HCT116 (cell line): ENCODE data around the gene PAX1. TPM values are rescaled to one million over a fixed set of nuclear protein-coding genes. Genes with fewer than 3 reads are reported as not detected.

ENCODE experiments used
- ATAC-seq: fragments of 200-7000 bp; cut with Tn5 transposase; 2 replicates; pipeline ENCODE4 v1.9.1; 2020; ENCODE audit warnings: mild to moderate bottlenecking, moderate library complexity
- BruUV-seq: library from RNA; stranded (reverse); fragments of 400-500 nt; replicated peaks from 2 replicates; lab custom pipeline; 2021; lab: Mats Ljungman, UMichigan
- CTCF ChIA-PET: fragments of 300-600 bp; sonication (Branson Sonifier 250); formaldehyde crosslinking; loops from one replicate; lab custom pipeline; 2021; ENCODE audit warnings: antibody characterized with exemption; lab: Charles Lee
- POLR2A ChIA-PET: fragments of 300-600, 350-600 bp; sonication (Branson Sonifier 250); formaldehyde crosslinking; loops from one replicate; lab custom pipeline; 2021; ENCODE audit warnings: antibody characterized with exemption; lab: Charles Lee
- RAD21 ChIA-PET, 2 experiments: fragments of 300-600 bp; sonication (Branson Sonifier 250); formaldehyde crosslinking; loops; one replicate each; lab custom pipeline; 2023; ENCODE audit warnings: low total read pairs in 2 of 2; ENCODE audit not compliant: uncharacterized antibody in 2 of 2, unreplicated experiment in 2 of 2, low non-redundant PET in 1 of 2; lab: Charles Lee
- DNase-seq: peaks from one replicate; pipeline ENCODE4 v3.0.0-alpha.2; 2010; ENCODE audit warnings: low read depth, low spot score
- H2AFZ ChIP-seq: fragments of 200-600 bp; shearing (Covaris generic), sonication (generic); 2 replicates; pipeline ENCODE4 v1.6.1; 2017; ENCODE audit warnings: low read depth, mixed run types, mixed read lengths, antibody characterized with exemption, low read length; ENCODE audit not compliant: poor library complexity, severe bottlenecking
- H3K27ac ChIP-seq: 2 replicates; pipeline ENCODE4 v1.5.1; 2012; ENCODE audit warnings: low read depth, low read length
- H3K27me3 ChIP-seq: fragments of 200-600 bp; sonication (generic); 2 replicates; pipeline ENCODE4 v1.6.1; 2016; ENCODE audit warnings: mixed run types, low read length, mixed read lengths; ENCODE audit not compliant: insufficient read depth
- H3K36me3 ChIP-seq, 2 experiments: fragments of 200-500 bp in 1 of 2; fragments of 200-600 bp in 1 of 2; sonication (Bioruptor generic) in 1 of 2; sonication (generic) in 1 of 2; 2 replicates each; pipeline versions ENCODE4 v1.5.1 to v1.6.1; 2014 to 2016; ENCODE audit warnings: low read length in 2 of 2, inconsistent platforms in 1 of 2, mixed read lengths in 1 of 2, mixed run types in 1 of 2; ENCODE audit not compliant: insufficient read depth in 2 of 2, control insufficient read depth in 1 of 2
- H3K4me1 ChIP-seq, 2 experiments: fragments of 200-600 bp in 1 of 2; sonication (generic) in 1 of 2; 2 replicates each; pipeline versions ENCODE4 v1.5.1 to v1.6.1; 2012 to 2017; ENCODE audit warnings: low read length in 2 of 2, inconsistent platforms in 1 of 2, mild to moderate bottlenecking in 1 of 2, mixed read lengths in 1 of 2, mixed run types in 1 of 2, moderate library complexity in 1 of 2; ENCODE audit not compliant: insufficient read depth in 2 of 2, control insufficient read depth in 1 of 2
- H3K4me2 ChIP-seq: fragments of 200-600 bp; sonication (generic); 2 replicates; pipeline ENCODE4 v1.6.1; 2017; ENCODE audit warnings: mixed run types, low read length, mixed read lengths
- H3K4me3 ChIP-seq, 2 experiments: fragments of 200-600 bp in 1 of 2; sonication (generic) in 1 of 2; replicated peaks in 1 of 2; 2 replicates each; pipeline ENCODE4 v1.5.1; 2011 to 2016; ENCODE audit warnings: low read length in 2 of 2, control low read depth in 1 of 2, low read depth in 1 of 2, mild to moderate bottlenecking in 1 of 2, mixed read lengths in 1 of 2, mixed run types in 1 of 2
- H3K79me2 ChIP-seq: fragments of 200-600 bp; sonication (generic); 2 replicates; pipeline ENCODE4 v1.6.1; 2017; ENCODE audit warnings: mild to moderate bottlenecking, mixed run types, low read length, moderate library complexity, mixed read lengths; ENCODE audit not compliant: insufficient read depth
- H3K9ac ChIP-seq: fragments of 200-600 bp; sonication (generic); 2 replicates; pipeline ENCODE4 v1.6.1; 2016; ENCODE audit warnings: low read length, mixed read lengths
- H3K9me2 ChIP-seq: fragments of 200-600 bp; sonication (generic), shearing (Covaris generic); 2 replicates; pipeline ENCODE4 v1.6.1; 2017; ENCODE audit warnings: mixed run types, mild to moderate bottlenecking, moderate library complexity; ENCODE audit not compliant: insufficient read depth
- H3K9me3 ChIP-seq, 2 experiments: fragments of 200-500 bp in 1 of 2; fragments of 200-600 bp in 1 of 2; sonication (Bioruptor generic) in 1 of 2; sonication (generic) in 1 of 2; 2 replicates each; pipeline ENCODE4 v1.6.1; 2014 to 2017; ENCODE audit warnings: low read length in 2 of 2, mixed read lengths in 2 of 2, inconsistent platforms in 1 of 2, low read depth in 1 of 2, mild to moderate bottlenecking in 1 of 2, mixed run types in 1 of 2, moderate library complexity in 1 of 2; ENCODE audit not compliant: control insufficient read depth in 1 of 2, insufficient read depth in 1 of 2
- H4K20me1 ChIP-seq: fragments of 200-600 bp; sonication (generic), shearing (Covaris generic); 2 replicates; pipeline ENCODE4 v1.6.1; 2017; ENCODE audit warnings: mixed run types, mild to moderate bottlenecking, moderate library complexity; ENCODE audit not compliant: insufficient read depth
- ATF3 ChIP-seq: IDR thresholded peaks from 2 replicates; pipeline ENCODE4 v1.6.1; 2012
- CBX3 ChIP-seq: IDR thresholded peaks from 2 replicates; pipeline ENCODE4 v1.6.1; 2012; ENCODE audit warnings: low read depth
- CEBPB ChIP-seq: IDR thresholded peaks from 2 replicates; pipeline ENCODE4 v1.6.1; 2012; ENCODE audit warnings: low read depth
- EGR1 ChIP-seq: IDR thresholded peaks from 2 replicates; pipeline ENCODE4 v1.6.1; 2012; ENCODE audit warnings: low read depth
- ELF1 ChIP-seq: IDR thresholded peaks from 2 replicates; pipeline ENCODE4 v1.6.1; 2012; ENCODE audit warnings: low read depth, borderline replicate concordance
- EZH2 ChIP-seq: fragments of 200-600 bp; sonication (generic); IDR thresholded peaks from 2 replicates; pipeline ENCODE4 v1.6.1; 2017; ENCODE audit warnings: antibody characterized with exemption, mixed run types
- FOSL1 ChIP-seq: IDR thresholded peaks from 2 replicates; pipeline ENCODE4 v1.6.1; 2012; ENCODE audit warnings: low read depth
- JUND ChIP-seq: IDR thresholded peaks from 2 replicates; pipeline ENCODE4 v1.6.1; 2012
- MAX ChIP-seq: IDR thresholded peaks from 2 replicates; pipeline ENCODE4 v1.6.1; 2012
- POLR2A ChIP-seq: IDR thresholded peaks from 2 replicates; pipeline ENCODE4 v1.7.0; 2011; ENCODE audit warnings: borderline replicate concordance; ENCODE audit not compliant: insufficient read depth, insufficient read length; ENCODE audit errors: extremely low read depth
- POLR2AphosphoS5 ChIP-seq: IDR thresholded peaks from 2 replicates; pipeline ENCODE4 v1.6.1; 2011; ENCODE audit warnings: mild to moderate bottlenecking, low read depth, low read length, moderate library complexity
- RAD21 ChIP-seq: IDR thresholded peaks from 2 replicates; pipeline ENCODE4 v1.6.1; 2012; ENCODE audit warnings: low read depth, mild to moderate bottlenecking
- REST ChIP-seq: IDR thresholded peaks from 2 replicates; pipeline ENCODE4 v1.6.1; 2012; ENCODE audit warnings: low read depth
- SP1 ChIP-seq: IDR thresholded peaks from 2 replicates; pipeline ENCODE4 v1.6.1; 2012; ENCODE audit warnings: low read depth
- SRF ChIP-seq: IDR thresholded peaks from 2 replicates; pipeline ENCODE4 v1.6.1; 2012; ENCODE audit warnings: low read depth
- YY1 ChIP-seq: IDR thresholded peaks from 2 replicates; pipeline ENCODE4 v1.6.1; 2011; ENCODE audit warnings: low read length, low read depth, moderate library complexity, mild to moderate bottlenecking; ENCODE audit not compliant: insufficient replicate concordance; ENCODE audit errors: extremely low read depth
- ZBTB33 ChIP-seq: IDR thresholded peaks from 2 replicates; pipeline ENCODE4 v1.6.1; 2011; ENCODE audit warnings: mild to moderate bottlenecking, low read length, moderate library complexity; ENCODE audit not compliant: insufficient replicate concordance; ENCODE audit errors: extremely low read depth
- ZNF274 ChIP-seq: fragments of 200-500 bp; sonication (Bioruptor generic); IDR thresholded peaks from 2 replicates; pipeline ENCODE4 v1.6.1; 2014; ENCODE audit warnings: mild to moderate bottlenecking, low read depth, low read length, inconsistent platforms
- intact Hi-C: fragments of 100-400 bp; cut with micrococcal nuclease; formaldehyde crosslinking; loops from 2 replicates; pipeline ENCODE4 v1.10.0; 2022
- total RNA-seq: library from RNA; stranded (reverse); gene quantifications from one replicate; pipeline ENCODE4 v1.2.1, GENCODE V29; 2021; ENCODE audit not compliant: unreplicated experiment

The PAX1 gene
- total RNA-seq, 1 experiment from 2014 or later = not detected

GRCh38 chr20:21677781-21678180 is 27.7 kb upstream of the PAX1 start (continued):
- TF ChIP-seq MAX = no peak

- Histone ChIP-seq H3K9ac (no peak overlapping the region), H3K27me3 (no peaks in the 10 kb centered on the region), H3K9me2 (no peaks in the 10 kb centered on the region), H3K27ac (no peak overlapping the region), H3K4me2 (no peak overlapping the region), H3K9me3 (no peaks in the 10 kb centered on the region), H3K36me3 (no peaks in the 10 kb centered on the region), H2AFZ (no peak overlapping the region), H3K4me1 (no peaks in the 10 kb centered on the region), H3K4me3 (no peak overlapping the region), H4K20me1 (no peaks in the 10 kb centered on the region), H3K79me2 (no peaks in the 10 kb centered on the region)
- intact Hi-C loops = no loop called here
- TF ChIP-seq ZNF274 = no peak
- TF ChIP-seq JUND = no peak
- TF ChIP-seq MAX = no peak
- no peak for TF ChIP-seq POLR2A
- no peak for TF ChIP-seq REST
- TF ChIP-seq YY1 = no peak
- TF ChIP-seq ZBTB33 = no peak
- no peak for TF ChIP-seq SRF
- no peak for TF ChIP-seq POLR2AphosphoS5
- TF ChIP-seq ELF1 = no peak
- TF ChIP-seq CEBPB = no peak
- no peak for TF ChIP-seq CBX3
- TF ChIP-seq EGR1 = no peak
- TF ChIP-seq SP1 = no peak
- TF ChIP-seq FOSL1 = no peak
- no peak for TF ChIP-seq ATF3
- no peak for TF ChIP-seq EZH2
- no peak for TF ChIP-seq RAD21
- CTCF ChIA-PET = no interaction called here
- POLR2A ChIA-PET = no interaction called here
- BruUV-seq = no TSS peak
- RAD21 ChIA-PET = no interaction called here
- ATAC-seq (no peak), DNase-seq (no peak)
These were observed 24.1 kb upstream of the PAX1 start for GRCh38 chr20:21681234-21681921.
